Measurements from ENCODE around the gene DDX31.

DNA sequence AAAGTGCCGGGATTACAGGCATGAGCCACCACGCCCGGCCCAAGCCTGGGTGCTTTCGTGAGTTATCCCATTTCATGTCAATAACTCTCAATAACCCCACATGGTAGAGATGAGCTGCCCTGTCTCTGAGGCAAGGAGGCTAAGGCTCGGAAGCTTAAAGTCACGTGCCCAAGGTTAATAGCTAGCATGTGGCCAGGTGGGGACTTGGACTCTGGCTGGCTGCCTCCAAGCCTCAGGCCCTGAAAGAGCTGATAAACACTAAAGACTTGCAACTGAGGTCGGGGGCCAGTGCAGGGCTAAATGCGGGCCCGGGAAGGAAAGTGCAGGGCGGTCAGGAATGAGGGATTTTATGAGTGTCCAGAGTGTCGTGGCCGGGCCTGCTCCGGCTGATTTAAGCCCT, 118.2 kb downstream of the DDX31 start:
- TF ChIP-seq CTCF (conservative IDR thresholded peaks at IDR 0.05; ENCODE audit: low read depth, low read length): no peak
- no peak for TF ChIP-seq EZH2 (IDR thresholded peaks at IDR 0.05; ENCODE audit: low read length, unreplicated experiment)
